Left ventricle myocardium inferior (tissue), 1 donor: ENCODE results near the gene USP44. TPM values are rescaled to one million over a fixed set of nuclear protein-coding genes. Genes with fewer than 3 reads are reported as not detected.

Source experiments
- DNase-seq: peaks from one replicate; pipeline ENCODE4 v3.0.0-alpha.2; 2020
- H3K27ac ChIP-seq: fragments of 200-600 bp; replicated peaks from 2 replicates; pipeline ENCODE4 v1.8.0; 2021
- H3K27me3 ChIP-seq: fragments of 200-600 bp; 2 replicates; pipeline ENCODE4 v1.8.0; 2021; ENCODE audit warnings: low read depth
- H3K36me3 ChIP-seq: fragments of 200-600 bp; 2 replicates; pipeline ENCODE4 v1.8.0; 2021
- H3K4me1 ChIP-seq: fragments of 200-600 bp; 2 replicates; pipeline ENCODE4 v1.8.0; 2021
- H3K4me3 ChIP-seq: fragments of 200-600 bp; 2 replicates; pipeline ENCODE4 v1.8.0; 2021; ENCODE audit warnings: mild to moderate bottlenecking, moderate library complexity
- H3K9me3 ChIP-seq: fragments of 200-600 bp; replicated peaks from 2 replicates; pipeline ENCODE4 v1.8.0; 2021
- intact Hi-C: fragments of 100-400 bp; cut with micrococcal nuclease; formaldehyde crosslinking; loops from one replicate; pipeline ENCODE4 v1.11.0; 2022
- total RNA-seq: library from RNA; stranded (reverse); fragmentation: NEBNext Ultra II Directional; extraction: Animal tissue kit (Norgen Biotek cat#: 25700); gene quantifications from one replicate; pipeline ENCODE4 v1.2.1, GENCODE V29; 2021
- TF ChIP-seq, protein P1 (sequence below): fragments of 200-600 bp; IDR thresholded peaks from 2 replicates; pipeline ENCODE4 v1.8.0; 2021; ENCODE audit warnings: antibody characterized with exemption, mild to moderate bottlenecking, borderline replicate concordance
- donor health status: DM: no; HTN: yes; CAD: no; lungs with severe emphysema.

USP44 gene
- total RNA-seq, 1 donor from 2014 or later, result 0.80 TPM

DNA sequence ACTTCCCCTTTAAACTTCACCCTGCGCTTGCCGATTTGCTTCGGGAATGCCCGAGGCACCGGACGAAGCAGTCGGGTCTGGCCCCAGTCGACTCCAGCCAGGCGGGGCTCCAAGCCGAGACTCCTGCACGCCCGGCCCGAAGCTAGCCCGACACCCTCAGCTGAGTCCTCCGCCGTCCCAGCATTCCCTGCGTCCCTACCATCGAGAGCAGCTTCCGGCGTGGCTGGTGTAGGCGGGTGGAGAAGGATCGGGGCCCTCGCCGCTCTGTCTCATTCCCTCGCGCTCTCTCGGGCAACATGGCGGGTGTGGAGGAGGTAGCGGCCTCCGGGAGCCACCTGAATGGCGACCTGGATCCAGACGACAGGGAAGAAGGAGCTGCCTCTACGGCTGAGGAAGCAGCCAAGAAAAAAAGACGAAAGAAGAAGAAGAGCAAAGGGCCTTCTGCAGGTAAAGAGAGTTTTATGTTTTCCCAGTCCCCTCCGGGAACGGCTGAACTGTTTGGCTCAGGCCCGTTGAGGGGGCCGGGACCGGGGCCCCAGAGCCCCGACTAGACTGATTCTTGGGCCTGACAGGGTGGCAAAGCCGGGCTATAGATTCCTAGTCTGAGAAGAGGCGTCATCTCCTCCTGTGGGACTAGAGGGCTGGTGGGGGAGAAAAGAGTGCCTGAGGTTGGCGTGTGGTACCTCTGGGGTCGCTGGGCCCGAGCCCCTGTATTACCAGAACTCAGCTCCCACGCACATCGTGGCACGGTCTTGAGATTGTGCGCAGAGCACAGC lies 77.2 kb downstream of the USP44 start, which contains the start of gene METAP2:
TSS of gene METAP2 (plus strand) at position 269 of the 776 bp plus-strand sequence. CDS start at position 297, 28 bp downstream.
- TF ChIP-seq, protein P1, sequence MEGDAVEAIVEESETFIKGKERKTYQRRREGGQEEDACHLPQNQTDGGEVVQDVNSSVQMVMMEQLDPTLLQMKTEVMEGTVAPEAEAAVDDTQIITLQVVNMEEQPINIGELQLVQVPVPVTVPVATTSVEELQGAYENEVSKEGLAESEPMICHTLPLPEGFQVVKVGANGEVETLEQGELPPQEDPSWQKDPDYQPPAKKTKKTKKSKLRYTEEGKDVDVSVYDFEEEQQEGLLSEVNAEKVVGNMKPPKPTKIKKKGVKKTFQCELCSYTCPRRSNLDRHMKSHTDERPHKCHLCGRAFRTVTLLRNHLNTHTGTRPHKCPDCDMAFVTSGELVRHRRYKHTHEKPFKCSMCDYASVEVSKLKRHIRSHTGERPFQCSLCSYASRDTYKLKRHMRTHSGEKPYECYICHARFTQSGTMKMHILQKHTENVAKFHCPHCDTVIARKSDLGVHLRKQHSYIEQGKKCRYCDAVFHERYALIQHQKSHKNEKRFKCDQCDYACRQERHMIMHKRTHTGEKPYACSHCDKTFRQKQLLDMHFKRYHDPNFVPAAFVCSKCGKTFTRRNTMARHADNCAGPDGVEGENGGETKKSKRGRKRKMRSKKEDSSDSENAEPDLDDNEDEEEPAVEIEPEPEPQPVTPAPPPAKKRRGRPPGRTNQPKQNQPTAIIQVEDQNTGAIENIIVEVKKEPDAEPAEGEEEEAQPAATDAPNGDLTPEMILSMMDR, result no peak
- intact Hi-C loops, result no loop called here

DNA sequence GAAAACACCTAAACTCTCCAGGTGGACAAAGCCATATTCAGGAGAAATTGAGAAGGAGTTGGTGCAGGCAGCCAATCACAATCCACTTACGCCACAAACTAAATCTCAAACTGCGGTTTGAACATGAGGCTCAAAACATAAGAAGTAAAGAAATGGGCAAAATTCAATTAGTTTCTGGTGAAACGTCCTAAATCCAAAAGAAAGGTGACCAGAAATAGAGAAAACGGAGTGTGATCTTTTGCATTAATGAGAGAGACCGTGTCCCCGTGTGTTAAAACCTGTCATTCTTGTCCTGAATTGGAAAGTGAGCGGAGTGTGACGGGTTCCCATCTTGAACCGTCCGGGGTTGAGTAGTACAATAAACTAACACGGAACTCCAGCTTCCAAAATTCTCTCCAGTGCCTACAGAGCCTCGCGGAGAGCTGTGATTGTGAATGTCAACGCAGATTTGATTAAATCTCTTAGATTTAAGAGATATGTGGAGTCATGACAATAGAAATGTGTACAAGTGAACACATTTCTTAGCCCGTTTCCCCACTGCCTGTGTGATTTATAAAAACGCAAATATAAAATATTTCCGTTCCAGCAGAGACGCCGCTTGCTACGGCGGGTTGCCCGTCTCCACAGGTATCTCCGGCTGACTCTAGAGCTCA lies 77.9 kb downstream of the USP44 start:
- Histone ChIP-seq H3K27me3 (no peaks in the 10 kb centered on the region), H3K4me1 (peaks cover 32% of the 10 kb centered on the region), H3K9me3 (no peaks in the 10 kb centered on the region), H3K4me3 (peak overlapping the region; percentile 94), H3K27ac (peak overlapping the region; percentile 95), H3K36me3 (peaks cover 24% of the 10 kb centered on the region)
- TF ChIP-seq, protein P1, result no peak
- DNase-seq, result no peak
- intact Hi-C loops, result no loop called here

More for the DNA sequence above, 77.2 kb downstream of the USP44 start, which contains the start of gene METAP2:
- Histone ChIP-seq H3K36me3 (peaks cover 28% of the 10 kb centered on the region), H3K27me3 (no peaks in the 10 kb centered on the region), H3K4me3 (peak within 1 kb of the TSS; percentile 94), H3K27ac (peak within 1 kb of the TSS; percentile 95), H3K9me3 (no peaks in the 10 kb centered on the region), H3K4me1 (peaks cover 38% of the 10 kb centered on the region)
- DNase-seq, result peak; percentile 96

DNA sequence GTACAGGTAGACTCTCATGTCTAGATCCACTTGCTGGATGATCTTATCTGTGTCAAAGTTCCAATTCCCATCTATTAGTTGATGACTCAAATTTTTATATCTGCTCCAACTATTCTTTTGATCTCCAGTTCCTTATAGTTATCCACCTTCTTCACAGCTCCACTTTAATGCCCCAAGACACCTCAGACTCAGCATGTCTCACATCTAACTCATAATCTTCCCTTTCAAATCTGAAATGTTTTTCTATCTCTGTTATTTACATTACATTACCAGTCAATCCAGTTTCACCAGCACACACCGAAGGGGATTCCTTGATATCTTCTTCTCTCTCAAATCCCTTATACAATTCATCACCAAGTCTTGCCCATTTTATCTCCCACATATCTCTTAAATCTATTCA lies 81.0 kb downstream of the USP44 start:
- peaks cover 20% of the 10 kb centered on the region for H3K4me1 ChIP-seq
- intact Hi-C loops, result no loop called here
- no peak overlapping the region for H3K27ac ChIP-seq
- no peak overlapping the region for H3K4me3 ChIP-seq
- no peaks in the 10 kb centered on the region for H3K9me3 ChIP-seq
- TF ChIP-seq, protein P1, result no peak
- no peak for DNase-seq
- H3K27me3 ChIP-seq, result no peaks in the 10 kb centered on the region
- no peaks in the 10 kb centered on the region for H3K36me3 ChIP-seq

Other genes starting within 250 kb of the USP44 start
- gene METAP2, start 77.3 kb downstream of the USP44 start, total RNA-seq, result 50.6 TPM
- 76.8 TPM for gene NTN4, start 239.3 kb upstream of the USP44 start, total RNA-seq